Ovary (tissue), 9 donors: ENCODE results near the gene DHX57. TPM values are rescaled to one million over a fixed set of nuclear protein-coding genes. Genes with fewer than 3 reads are reported as not detected.

Experiments
- DNase-seq, 5 donors: peaks; one replicate each; pipeline ENCODE4 v3.0.0-alpha.2; 2019 to 2020
- H3K27ac ChIP-seq, 2 donors: fragments of 200-600 bp; one replicate each; pipeline versions ENCODE4 v1.5.1 to v1.8.0; 2019 to 2022
- H3K27me3 ChIP-seq: fragments of 200-600 bp; one replicate; pipeline ENCODE4 v1.8.0; 2022
- H3K36me3 ChIP-seq: fragments of 200-600 bp; sonication (generic); one replicate; pipeline ENCODE4 v1.5.1; 2019
- H3K4me1 ChIP-seq: one replicate; pipeline ENCODE4 v1.8.1; 2013; ENCODE audit warnings: mild to moderate bottlenecking, moderate library complexity; ENCODE audit not compliant: insufficient read depth
- H3K4me3 ChIP-seq: fragments of 200-600 bp; sonication (generic); one replicate; pipeline ENCODE4 v1.5.1; 2017
- H3K9me3 ChIP-seq, 2 donors: fragments of 200-600 bp in 1 of 2; sonication (generic) in 1 of 2; one replicate each; pipeline versions ENCODE4 v1.5.1 to v1.8.1; 2013 to 2019; ENCODE audit warnings: mild to moderate bottlenecking in 1 of 2, moderate library complexity in 1 of 2
- CTCF ChIP-seq, 3 donors: fragments of 450-650 bp in 2 of 3; fragments of 200-600 bp in 1 of 3; IDR thresholded peaks; one replicate each; pipeline versions ENCODE4 v1.5.1 to v1.8.0; 2016 to 2022; ENCODE audit warnings: antibody characterized with exemption in 3 of 3, mild to moderate bottlenecking in 1 of 3
- EP300 ChIP-seq: sonication (generic); formaldehyde crosslinking; IDR thresholded peaks from one replicate; pipeline ENCODE4 v1.6.1; 2017; ENCODE audit warnings: antibody characterized with exemption
- POLR2A ChIP-seq: fragments of 450-650 bp; IDR thresholded peaks from one replicate; pipeline ENCODE4 v1.6.1; 2017; ENCODE audit warnings: antibody characterized with exemption, mild to moderate bottlenecking, moderate library complexity
- WGBS, 3 donors: extraction: QIAGEN DNeasy Blood & Tissue Kit in 1 of 3; methylation state at CpG; one replicate each; pipeline versions ENCODE4 v1.1.5 to v1.1.7; 2013 to 2017; 5-methylcytosine and 5-hydroxymethylcytosine counted together
- intact Hi-C, 4 donors: fragments of 100-400 bp; cut with DNase I; formaldehyde crosslinking; loops; one replicate each; pipeline versions ENCODE4 v1.11.0 to v1.15.1; 2022 to 2023
- polyA plus RNA-seq, 2 donors: library from polyadenylated mRNA; stranded (reverse); fragments of 200-250 nt in 1 of 2; fragments of 350-450 nt in 1 of 2; fragmentation: Illumina TruSeq in 1 of 2; extraction: RNeasy Lipid Tissue Mini Kit (QIAGEN cat#74804) in 1 of 2; gene quantifications; one replicate each; pipeline ENCODE4 v1.2.3, GENCODE V29; 2013 to 2014
- total RNA-seq, 7 donors: library from RNA; depleted of rRNA in 2 of 7; stranded (reverse); fragments of >200 nt in 2 of 7; fragmentation: NEBNext Ultra II Directional in 3 of 7; extraction: Animal tissue kit (Norgen Biotek cat#: 25700) in 3 of 7; gene quantifications; one replicate each; pipeline versions ENCODE4 v1.1.0 to v1.2.4, GENCODE V29; 2016 to 2023
- donor health status: DM: no; HTN: no; CAD: no; lungs with moderate emphysema.
- donor health status: DM: no; HTN: no; CAD: no.
- donor health status: Bipolar disorder and iron deficiency.
- donor health status: DM: yes; HTN: yes; CAD: no.
- donor health status: DM: no; HTN: no; CAD: no.
- donor health status: DM: yes; HTN: yes; CAD: no.

The DHX57 gene
- total and polyA plus RNA-seq, 9 donors, result 8.7 to 24.4 (median 16.5) TPM

GRCh38 chr2:38889575-38889974 lies 13.8 kb upstream of the DHX57 start, which contains the start of gene ARHGEF33:
TSS of gene ARHGEF33 (plus strand) at chr2:38889875. CDS start at chr2:38919448, 29,573 bp downstream.
- 90 to 93% (median 90%) methylated on average over 3 of the region's 3 CpGs for WGBS, 3 donors
- intact Hi-C loops, result no loop called here

GRCh38 chr2:38889045-38889444 lies 13.3 kb upstream of the DHX57 start:
- Histone ChIP-seq H3K27ac (no peak overlapping the region), H3K9me3 (no peaks in the 10 kb centered on the region), H3K4me1 (no peaks in the 10 kb centered on the region), H3K36me3 (no peaks in the 10 kb centered on the region), H3K4me3 (no peak overlapping the region), H3K27me3 (no peaks in the 10 kb centered on the region)
- TF ChIP-seq EP300, result no peak
- TF ChIP-seq CTCF (IDR thresholded peaks at IDR 0.05), result no peak
- TF ChIP-seq POLR2A, result no peak
- no peak for DNase-seq
- intact Hi-C loops, result no loop called here

More at GRCh38 chr2:38889575-38889974, 13.8 kb upstream of the DHX57 start, which contains the start of gene ARHGEF33:
- Histone ChIP-seq H3K4me3 (no peak within 1 kb of the TSS), H3K36me3 (no peaks in the 10 kb centered on the region), H3K4me1 (no peaks in the 10 kb centered on the region), H3K9me3 (no peaks in the 10 kb centered on the region), H3K27me3 (no peaks in the 10 kb centered on the region), H3K27ac (no peak within 1 kb of the TSS)
- TF ChIP-seq CTCF (IDR thresholded peaks at IDR 0.05) (no peak), POLR2A (no peak), EP300 (no peak)
- DNase-seq, result no peak

GRCh38 chr2:38887902-38888554 lies 12.3 kb upstream of the DHX57 start:
- TF ChIP-seq POLR2A (no peak), EP300 (no peak), CTCF (IDR thresholded peaks at IDR 0.05) (no peak)
- intact Hi-C loops, result no loop called here
- H3K27ac ChIP-seq, result no peak overlapping the region
- H3K27me3 ChIP-seq, result no peaks in the 10 kb centered on the region
- no peak for DNase-seq
- 96 to 98% (median 96%) methylated on average over 1 of the region's 1 CpG for WGBS, 3 donors
- no peak overlapping the region for H3K4me3 ChIP-seq
- no peaks in the 10 kb centered on the region for H3K4me1 ChIP-seq
- no peaks in the 10 kb centered on the region for H3K36me3 ChIP-seq
- no peaks in the 10 kb centered on the region for H3K9me3 ChIP-seq

- Histone ChIP-seq H3K27me3 (no peaks in the 10 kb centered on the region), H3K4me1 (no peaks in the 10 kb centered on the region), H3K9me3 (no peaks in the 10 kb centered on the region), H3K27ac (no peak overlapping the region), H3K36me3 (no peaks in the 10 kb centered on the region), H3K4me3 (no peak overlapping the region)
- TF ChIP-seq CTCF (IDR thresholded peaks at IDR 0.05) (no peak), POLR2A (no peak), EP300 (no peak)
- intact Hi-C loops, result no loop called here
- no peak for DNase-seq
- WGBS, 3 donors, result 92 to 93% (median 93%) methylated on average over 4 of the region's 4 CpGs
Measured at GRCh38 chr2:38887347-38887746, 11.6 kb upstream of the DHX57 start.
